NB4 (cell line): Measurements from ENCODE around the gene PAMR1.

Experiments used
- DNase-seq: peaks from one replicate; pipeline ENCODE4 v3.0.0; 2010; ENCODE audit warnings: low read depth
- H3K4me3 ChIP-seq: one replicate; pipeline ENCODE4 v1.5.1; 2011; ENCODE audit warnings: mild to moderate bottlenecking, low read depth, low read length, moderate library complexity
- MYC ChIP-seq: IDR thresholded peaks from 2 replicates; pipeline ENCODE4 v1.6.1; 2011; ENCODE audit warnings: low read depth, low read length
- POLR2A ChIP-seq: IDR thresholded peaks from 2 replicates; pipeline ENCODE4 v1.6.1; 2011; ENCODE audit warnings: mild to moderate bottlenecking; ENCODE audit not compliant: insufficient read length; ENCODE audit errors: extremely low read depth
- TF ChIP-seq, protein P1 (sequence below): IDR thresholded peaks from 2 replicates; pipeline ENCODE4 v1.6.1; 2011; ENCODE audit warnings: low read depth, low read length
- TF ChIP-seq, protein P2 (sequence below): IDR thresholded peaks from one replicate; pipeline ENCODE4 v1.5.1; 2012; ENCODE audit warnings: low read depth, low read length

The PAMR1 gene

GRCh38 chr11:35432464-35432863 lies 93.0 kb downstream of the PAMR1 start:
- TF ChIP-seq, protein P1, sequence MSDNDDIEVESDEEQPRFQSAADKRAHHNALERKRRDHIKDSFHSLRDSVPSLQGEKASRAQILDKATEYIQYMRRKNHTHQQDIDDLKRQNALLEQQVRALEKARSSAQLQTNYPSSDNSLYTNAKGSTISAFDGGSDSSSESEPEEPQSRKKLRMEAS: no peak
- TF ChIP-seq POLR2A (no peak), MYC (no peak)
- TF ChIP-seq, protein P2, sequence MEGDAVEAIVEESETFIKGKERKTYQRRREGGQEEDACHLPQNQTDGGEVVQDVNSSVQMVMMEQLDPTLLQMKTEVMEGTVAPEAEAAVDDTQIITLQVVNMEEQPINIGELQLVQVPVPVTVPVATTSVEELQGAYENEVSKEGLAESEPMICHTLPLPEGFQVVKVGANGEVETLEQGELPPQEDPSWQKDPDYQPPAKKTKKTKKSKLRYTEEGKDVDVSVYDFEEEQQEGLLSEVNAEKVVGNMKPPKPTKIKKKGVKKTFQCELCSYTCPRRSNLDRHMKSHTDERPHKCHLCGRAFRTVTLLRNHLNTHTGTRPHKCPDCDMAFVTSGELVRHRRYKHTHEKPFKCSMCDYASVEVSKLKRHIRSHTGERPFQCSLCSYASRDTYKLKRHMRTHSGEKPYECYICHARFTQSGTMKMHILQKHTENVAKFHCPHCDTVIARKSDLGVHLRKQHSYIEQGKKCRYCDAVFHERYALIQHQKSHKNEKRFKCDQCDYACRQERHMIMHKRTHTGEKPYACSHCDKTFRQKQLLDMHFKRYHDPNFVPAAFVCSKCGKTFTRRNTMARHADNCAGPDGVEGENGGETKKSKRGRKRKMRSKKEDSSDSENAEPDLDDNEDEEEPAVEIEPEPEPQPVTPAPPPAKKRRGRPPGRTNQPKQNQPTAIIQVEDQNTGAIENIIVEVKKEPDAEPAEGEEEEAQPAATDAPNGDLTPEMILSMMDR: no peak

DNA sequence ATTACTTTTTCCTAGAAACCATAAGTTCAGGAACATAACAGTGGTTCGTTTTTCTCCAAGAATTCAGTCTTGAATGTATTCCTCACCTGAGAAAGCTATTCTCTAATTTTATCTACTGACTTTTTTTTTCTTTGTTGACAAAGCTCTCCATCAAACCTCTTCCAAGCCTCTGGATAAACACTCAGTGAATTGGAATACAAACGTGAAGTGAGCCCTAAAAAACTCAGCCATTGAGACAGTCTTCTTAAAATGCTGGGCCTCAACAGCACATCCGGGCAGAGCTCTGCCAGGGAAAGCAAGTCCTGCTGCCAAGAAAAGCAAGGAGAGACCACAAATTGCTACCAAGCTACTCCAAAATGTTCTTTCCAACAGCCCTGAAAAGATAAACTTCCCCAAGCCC lies 98.3 kb downstream of the PAMR1 start:
- H3K4me3 ChIP-seq: no peak overlapping the region
- TF ChIP-seq, protein P2: no peak
- TF ChIP-seq POLR2A (no peak), MYC (no peak)
- TF ChIP-seq, protein P1: no peak
- no peak for DNase-seq

More at GRCh38 chr11:35432464-35432863, 93.0 kb downstream of the PAMR1 start:
- H3K4me3 ChIP-seq: no peak overlapping the region
- no peak for DNase-seq

- no peak for DNase-seq
- TF ChIP-seq, protein P1: no peak
- TF ChIP-seq POLR2A (no peak), MYC (no peak)
- TF ChIP-seq, protein P2: no peak
- no peak overlapping the region for H3K4me3 ChIP-seq
Observed at GRCh38 chr11:35426351-35426750, 99.1 kb downstream of the PAMR1 start.

DNA sequence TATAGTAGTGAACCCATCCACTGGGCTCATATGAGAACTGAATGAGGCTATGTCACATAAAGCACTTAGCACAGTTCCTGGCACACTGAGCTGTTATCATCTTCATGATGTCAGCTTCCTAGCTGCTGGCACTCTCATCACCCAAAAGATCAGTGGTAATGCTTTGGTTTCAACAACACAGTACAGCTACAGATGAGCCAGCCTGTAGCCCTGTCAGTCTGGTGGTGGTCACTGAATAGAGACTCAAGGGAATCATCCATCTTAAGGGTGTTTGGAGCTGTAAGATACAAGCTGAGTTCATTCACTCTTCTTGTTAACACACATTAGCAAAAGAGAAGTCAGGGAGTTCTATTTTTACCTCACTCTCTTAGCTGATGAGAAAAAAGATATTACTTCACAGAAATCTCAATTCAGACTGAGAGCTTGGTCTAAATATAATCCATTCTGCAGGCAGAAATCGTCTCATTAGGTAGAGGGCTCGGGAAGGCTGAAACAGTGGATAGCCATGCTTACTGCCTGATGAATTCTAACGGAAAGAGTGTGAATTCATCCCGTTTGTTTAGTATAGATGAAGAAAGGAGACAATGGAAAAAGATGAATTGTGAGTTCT lies 99.7 kb downstream of the PAMR1 start:
- DNase-seq: no peak
- H3K4me3 ChIP-seq: no peak overlapping the region
- TF ChIP-seq, protein P1: no peak
- TF ChIP-seq MYC: no peak

DNA sequence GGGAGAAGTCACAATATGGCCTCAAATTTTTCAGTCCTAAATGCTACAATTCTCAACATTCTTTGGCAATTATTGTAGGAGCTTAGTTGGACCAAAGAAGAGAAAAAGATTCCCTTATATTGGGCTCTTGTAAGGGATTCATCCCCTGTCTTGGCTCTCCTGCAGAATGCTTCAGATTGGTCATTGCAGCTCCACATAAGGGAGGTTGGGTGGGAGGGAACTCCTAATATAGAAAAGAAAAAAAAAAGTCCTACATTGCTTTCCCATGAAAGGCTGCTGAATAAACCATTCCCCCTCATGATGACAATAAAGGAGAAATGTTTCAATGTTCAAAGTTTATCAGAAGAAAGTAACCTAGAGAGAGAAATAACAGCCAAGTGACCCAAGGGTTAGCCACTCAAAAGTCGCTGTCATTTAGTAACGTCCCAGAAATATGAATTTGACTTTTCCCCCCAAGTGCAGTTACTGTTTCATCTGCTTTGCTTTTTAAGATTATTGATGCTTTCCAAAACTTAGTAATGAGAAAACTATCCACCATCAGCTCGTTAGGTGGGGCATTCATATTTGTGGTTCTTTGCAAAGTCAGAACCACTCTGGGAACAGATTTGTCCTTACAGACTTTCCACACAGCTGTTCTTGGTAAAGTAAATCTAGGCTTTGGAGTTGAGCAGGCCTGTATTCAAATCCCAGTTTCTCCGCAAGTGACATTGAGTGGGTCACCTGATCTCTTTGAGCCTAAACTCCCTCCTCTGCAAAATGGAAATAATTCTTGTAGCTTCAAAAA lies 101.1 kb downstream of the PAMR1 start:
- TF ChIP-seq MYC (no peak), POLR2A (no peak)
- TF ChIP-seq, protein P1: no peak
- TF ChIP-seq, protein P2: no peak
- H3K4me3 ChIP-seq: no peak overlapping the region

GRCh38 chr11:35420371-35420770 lies 105.0 kb downstream of the PAMR1 start:
- no peak overlapping the region for H3K4me3 ChIP-seq

More for the DNA sequence above, 101.1 kb downstream of the PAMR1 start:
- no peak for DNase-seq

More at GRCh38 chr11:35420371-35420770, 105.0 kb downstream of the PAMR1 start:
- DNase-seq: no peak
- TF ChIP-seq MYC: no peak
- TF ChIP-seq POLR2A: no peak
- TF ChIP-seq, protein P2: no peak
- TF ChIP-seq, protein P1: no peak
